ENCODE data around the gene TFCP2. TPM values are rescaled to one million over a fixed set of nuclear protein-coding genes. Genes with fewer than 3 reads are reported as not detected.

Gene TFCP2
- total RNA-seq, 4 donors from 2014 or later = 13.5 to 20.5 (median 15.4) TPM

DNA sequence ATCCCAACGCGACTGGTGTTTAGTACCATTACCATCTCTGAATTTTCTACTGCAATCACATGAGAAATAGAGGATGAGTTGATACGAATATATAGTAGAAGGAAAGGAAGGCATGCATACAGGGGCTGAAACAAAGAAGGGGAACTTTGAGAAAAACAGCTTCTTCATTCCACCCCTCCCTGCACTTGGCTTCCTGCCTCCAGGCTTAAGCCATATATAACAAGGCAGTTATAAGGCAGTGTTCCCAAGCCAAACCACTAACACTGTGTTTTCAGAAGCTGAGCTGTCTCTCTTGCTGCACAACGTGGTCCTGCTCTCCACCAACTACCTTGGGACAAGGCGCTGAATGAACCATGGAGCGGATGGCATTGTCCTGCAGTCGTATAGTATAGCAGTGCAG is 113.8 kb downstream of the TFCP2 start:
- Histone ChIP-seq H3K27ac (no peak overlapping the region), H3K4me1 (no peaks in the 10 kb centered on the region), H3K27me3 (no peaks in the 10 kb centered on the region), H3K36me3 (peaks cover 0 to 69% (median 26%) of the 10 kb centered on the region in 4 donors), H3K9me3 (no peaks in the 10 kb centered on the region), H3K4me3 (no peak overlapping the region)
- no peak for DNase-seq
- TF ChIP-seq, protein P1, sequence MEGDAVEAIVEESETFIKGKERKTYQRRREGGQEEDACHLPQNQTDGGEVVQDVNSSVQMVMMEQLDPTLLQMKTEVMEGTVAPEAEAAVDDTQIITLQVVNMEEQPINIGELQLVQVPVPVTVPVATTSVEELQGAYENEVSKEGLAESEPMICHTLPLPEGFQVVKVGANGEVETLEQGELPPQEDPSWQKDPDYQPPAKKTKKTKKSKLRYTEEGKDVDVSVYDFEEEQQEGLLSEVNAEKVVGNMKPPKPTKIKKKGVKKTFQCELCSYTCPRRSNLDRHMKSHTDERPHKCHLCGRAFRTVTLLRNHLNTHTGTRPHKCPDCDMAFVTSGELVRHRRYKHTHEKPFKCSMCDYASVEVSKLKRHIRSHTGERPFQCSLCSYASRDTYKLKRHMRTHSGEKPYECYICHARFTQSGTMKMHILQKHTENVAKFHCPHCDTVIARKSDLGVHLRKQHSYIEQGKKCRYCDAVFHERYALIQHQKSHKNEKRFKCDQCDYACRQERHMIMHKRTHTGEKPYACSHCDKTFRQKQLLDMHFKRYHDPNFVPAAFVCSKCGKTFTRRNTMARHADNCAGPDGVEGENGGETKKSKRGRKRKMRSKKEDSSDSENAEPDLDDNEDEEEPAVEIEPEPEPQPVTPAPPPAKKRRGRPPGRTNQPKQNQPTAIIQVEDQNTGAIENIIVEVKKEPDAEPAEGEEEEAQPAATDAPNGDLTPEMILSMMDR (IDR thresholded peaks at IDR 0.05) = no peak
- TF ChIP-seq EP300 (IDR thresholded peaks at IDR 0.05; ENCODE audit: low read depth) = no peak
- intact Hi-C loops (cut with DNase I; ENCODE audit: low total_unique reads) = no loop called here
- in situ Hi-C loops (cut with MboI; ENCODE audit: low pct_ligation_motif_present in 1 of 4, low pct_unique_long_range_greater_than_20kb in 1 of 4, low sequenced_read_pairs in 3 of 4) = loop anchor here in 2 of 4 donors (25.0 kb wide), 1 partner anchor 278 kb away; the partner anchor contains the start of gene CELA1 (in 2 of the 2)
- 88 to 92% methylated on average over 3 to 7 of the region's 7 CpGs for WGBS, 2 donors (ENCODE audit: low coverage in 1 of 2)

DNA sequence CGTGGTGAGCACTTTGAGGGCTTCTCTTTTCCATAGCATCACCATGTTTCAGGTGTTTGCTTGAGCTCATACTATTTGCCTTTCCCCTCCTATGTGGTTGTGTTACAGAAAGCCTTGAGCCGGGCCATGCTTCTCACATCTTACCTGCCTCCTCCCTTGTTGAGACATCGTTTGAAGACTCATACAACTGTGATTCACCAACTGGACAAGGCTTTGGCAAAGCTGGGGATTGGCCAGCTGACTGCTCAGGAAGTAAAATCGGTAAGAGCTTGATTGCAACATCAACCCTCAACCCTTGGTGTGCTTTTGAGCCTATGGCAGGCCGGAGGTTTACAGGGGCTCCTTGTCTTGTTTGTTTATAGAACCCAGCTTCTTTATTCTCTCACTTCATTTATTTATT is 116.7 kb downstream of the TFCP2 start:
- intact Hi-C loops (cut with DNase I; ENCODE audit: low total_unique reads) (no loop called here), in situ Hi-C loops (cut with MboI; ENCODE audit: low pct_ligation_motif_present in 1 of 4, low pct_unique_long_range_greater_than_20kb in 1 of 4, low sequenced_read_pairs in 3 of 4) (loop anchor here in 2 of 4 donors (25.0 kb wide), 1 partner anchor 281 kb away; the partner anchor contains the start of gene CELA1 (in 2 of the 2))
- DNase-seq = no peak
- Histone ChIP-seq H3K4me3 (no peak overlapping the region), H3K27me3 (no peaks in the 10 kb centered on the region), H3K36me3 (peaks cover 0 to 72% (median 32%) of the 10 kb centered on the region in 4 donors), H3K9me3 (no peaks in the 10 kb centered on the region), H3K4me1 (no peaks in the 10 kb centered on the region), H3K27ac (no peak overlapping the region)
- 63 to 84% methylated on average over 2 to 5 of the region's 5 CpGs for WGBS, 2 donors (ENCODE audit: low coverage in 1 of 2)
- no peak for TF ChIP-seq EP300 (IDR thresholded peaks at IDR 0.05; ENCODE audit: low read depth)
- no peak for TF ChIP-seq POLR2A (IDR thresholded peaks at IDR 0.05)
- TF ChIP-seq POLR2AphosphoS5 (IDR thresholded peaks at IDR 0.05) = no peak
- TF ChIP-seq, protein P1 (IDR thresholded peaks at IDR 0.05) = no peak

DNA sequence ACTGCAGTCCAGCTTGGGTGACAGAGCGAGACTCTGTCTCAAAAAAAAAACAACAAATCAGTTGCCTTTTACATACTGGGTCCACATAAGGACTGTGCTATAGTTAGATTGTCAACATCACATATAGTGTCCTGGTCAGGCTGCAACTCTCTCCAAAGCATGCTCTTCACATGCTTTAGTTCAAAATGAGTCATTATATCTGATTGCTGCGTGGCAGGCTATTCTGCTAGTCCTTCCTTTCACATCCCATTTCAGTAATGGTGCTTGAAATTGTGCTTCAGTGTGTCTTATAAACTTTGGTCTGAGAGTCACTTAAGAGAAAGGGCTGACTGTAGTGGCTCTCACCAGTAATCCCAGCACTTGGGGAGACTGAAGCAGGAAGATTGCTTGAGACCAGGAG is 117.9 kb downstream of the TFCP2 start:
- no peak for DNase-seq
- intact Hi-C loops (cut with DNase I; ENCODE audit: low total_unique reads) (no loop called here), in situ Hi-C loops (cut with MboI; ENCODE audit: low pct_ligation_motif_present in 1 of 4, low pct_unique_long_range_greater_than_20kb in 1 of 4, low sequenced_read_pairs in 3 of 4) (loop anchor here in 2 of 4 donors (25.0 kb wide), 1 partner anchor 282 kb away; the partner anchor contains the start of gene CELA1 (in 2 of the 2))
- H3K4me3 ChIP-seq = no peak overlapping the region
- TF ChIP-seq POLR2AphosphoS5 (IDR thresholded peaks at IDR 0.05) (no peak), POLR2A (IDR thresholded peaks at IDR 0.05) (no peak)
- TF ChIP-seq, protein P1 (IDR thresholded peaks at IDR 0.05) = no peak
- peaks cover 0 to 69% (median 32%) of the 10 kb centered on the region in 4 donors for H3K36me3 ChIP-seq
- H3K27ac ChIP-seq = no peak overlapping the region
- no peaks in the 10 kb centered on the region for H3K27me3 ChIP-seq
- 96% methylated on average over 2 of the region's 2 CpGs; no CpG with 5 or more reads in 1 of the 2 donors for WGBS, 2 donors (ENCODE audit: low coverage in 1 of 2)
- H3K9me3 ChIP-seq = no peaks in the 10 kb centered on the region
- H3K4me1 ChIP-seq = peaks cover 0 to 3% (median 0%) of the 10 kb centered on the region in 4 donors

DNA sequence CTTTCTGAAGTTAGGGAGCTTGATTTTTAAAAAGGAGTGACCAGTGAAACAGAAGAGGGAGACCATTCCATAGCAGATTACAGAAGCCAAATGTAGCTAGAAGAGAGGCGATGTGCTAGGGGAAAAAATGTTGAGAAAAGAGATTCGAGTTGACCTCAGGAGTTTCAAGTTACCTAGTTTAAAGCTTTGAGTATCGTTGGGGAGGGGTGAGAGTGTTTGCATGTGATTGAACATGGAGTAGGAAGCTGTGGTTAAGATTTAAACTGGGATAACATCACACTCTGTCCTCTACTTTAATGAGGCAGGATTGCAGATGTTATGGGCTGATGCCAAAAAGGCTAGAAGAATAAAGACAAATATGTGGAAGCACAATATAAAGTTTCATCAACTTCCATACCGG is 121.1 kb downstream of the TFCP2 start:
- 62 to 74% methylated on average over 4 of the region's 4 CpGs for WGBS, 2 donors (ENCODE audit: low coverage in 1 of 2)
- H3K36me3 ChIP-seq = peaks cover 0 to 38% (median 18%) of the 10 kb centered on the region in 4 donors

DNA sequence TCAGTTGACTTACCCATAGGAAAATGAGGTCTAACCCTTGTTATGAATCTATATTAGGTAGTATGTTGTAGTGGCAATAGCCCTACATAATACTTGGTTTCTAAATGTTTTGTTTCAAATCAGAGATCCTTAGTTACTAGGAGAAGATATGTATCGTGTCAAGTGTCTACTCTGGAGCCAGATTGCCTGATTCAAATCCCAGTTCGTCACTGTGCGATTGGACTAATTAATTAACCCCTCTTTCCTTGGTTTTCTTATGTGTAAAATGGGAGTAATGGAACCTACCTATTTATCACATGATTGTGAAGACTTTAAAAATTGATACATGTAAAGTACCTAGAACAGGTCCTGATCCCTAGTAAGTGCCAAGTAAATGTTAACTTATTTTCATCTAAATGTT is 123.4 kb downstream of the TFCP2 start:
- Histone ChIP-seq H3K9me3 (no peaks in the 10 kb centered on the region), H3K4me3 (peak overlapping the region in 3 of 4 donors; percentile 64 to 96 (median 96)), H3K27me3 (no peaks in the 10 kb centered on the region), H3K36me3 (peaks cover 0 to 24% (median 12%) of the 10 kb centered on the region in 4 donors), H3K27ac (peak overlapping the region; percentile 90 to 99 (median 94)), H3K4me1 (peaks cover 10 to 25% (median 19%) of the 10 kb centered on the region in 4 donors)
- no peak for DNase-seq
- WGBS, 2 donors (ENCODE audit: low coverage in 1 of 2) = 27 to 51% methylated on average over 3 of the region's 3 CpGs
- in situ Hi-C loops (cut with MboI; ENCODE audit: low pct_ligation_motif_present in 1 of 4, low pct_unique_long_range_greater_than_20kb in 1 of 4, low sequenced_read_pairs in 3 of 4) (no loop called here), intact Hi-C loops (cut with DNase I; ENCODE audit: low total_unique reads) (no loop called here)
- no peak for TF ChIP-seq POLR2A (IDR thresholded peaks at IDR 0.05)
- no peak for TF ChIP-seq POLR2AphosphoS5 (IDR thresholded peaks at IDR 0.05)
- TF ChIP-seq, protein P1 (IDR thresholded peaks at IDR 0.05) = no peak
- no peak for TF ChIP-seq EP300 (IDR thresholded peaks at IDR 0.05; ENCODE audit: low read depth)

More for the DNA sequence above, 121.1 kb downstream of the TFCP2 start:
- peaks cover 10 to 25% (median 19%) of the 10 kb centered on the region in 4 donors for H3K4me1 ChIP-seq
- H3K9me3 ChIP-seq = no peaks in the 10 kb centered on the region
- in situ Hi-C loops (cut with MboI; ENCODE audit: low pct_ligation_motif_present in 1 of 4, low pct_unique_long_range_greater_than_20kb in 1 of 4, low sequenced_read_pairs in 3 of 4) (loop anchor here in 2 of 4 donors (25.0 kb wide), 1 partner anchor 286 kb away; the partner anchor contains the start of gene CELA1 (in 2 of the 2)), intact Hi-C loops (cut with DNase I; ENCODE audit: low total_unique reads) (no loop called here)
- H3K4me3 ChIP-seq = no peak overlapping the region
- no peak for DNase-seq
- H3K27me3 ChIP-seq = no peaks in the 10 kb centered on the region
- TF ChIP-seq EP300 (IDR thresholded peaks at IDR 0.05; ENCODE audit: low read depth) = no peak
- H3K27ac ChIP-seq = no peak overlapping the region

All from transverse colon (tissue), 4 donors.